Skin epidermis (tissue), 12 donors: ENCODE data around the gene KPNA5.
"Not testable (repeated sequence)": the region's sequence is repeated elsewhere in the genome, so short reads cannot be mapped to it uniquely, and the experiment has no call there.

Source experiments
- H3K27ac ChIP-seq, 21 experiments: fragments of 200-600 bp; sonication (generic) in 11 of 21; one replicate each; pipeline ENCODE4 v1.5.0; 2020; ENCODE audit warnings: mild to moderate bottlenecking in 3 of 21, inconsistent platforms in 2 of 21, moderate library complexity in 2 of 21
- H3K4me3 ChIP-seq, 7 experiments: fragments of 200-600 bp; sonication (generic) in 2 of 7; one replicate each; pipeline ENCODE4 v1.5.0; 2020; ENCODE audit warnings: inconsistent platforms in 2 of 7, mild to moderate bottlenecking in 2 of 7, moderate library complexity in 1 of 7

The KPNA5 gene

GRCh38 chr6:116693275-116693674 lies 12.3 kb downstream of the KPNA5 start:
- H3K27ac ChIP-seq, H3K4me3 ChIP-seq: not testable (repeated sequence)

GRCh38 chr6:116695401-116695800 lies 14.4 kb downstream of the KPNA5 start:
- Histone ChIP-seq H3K4me3 (no peak overlapping the region), H3K27ac (no peak overlapping the region)

GRCh38 chr6:116697480-116697879 lies 16.5 kb downstream of the KPNA5 start:
- Histone ChIP-seq H3K4me3 (no peak overlapping the region), H3K27ac (no peak overlapping the region)

- not testable (repeated sequence) for H3K27ac ChIP-seq, H3K4me3 ChIP-seq
Measured at GRCh38 chr6:116703888-116704287, 22.9 kb downstream of the KPNA5 start.

GRCh38 chr6:116705917-116706316 lies 24.9 kb downstream of the KPNA5 start:
- H3K27ac ChIP-seq: no peak overlapping the region
- no peak overlapping the region for H3K4me3 ChIP-seq

- Histone ChIP-seq H3K27ac (no peak overlapping the region), H3K4me3 (no peak overlapping the region)
Measured at GRCh38 chr6:116714296-116714695, 33.3 kb downstream of the KPNA5 start.

GRCh38 chr6:116714761-116715160 lies 33.8 kb downstream of the KPNA5 start:
- Histone ChIP-seq H3K27ac (no peak overlapping the region), H3K4me3 (no peak overlapping the region)

GRCh38 chr6:116726947-116727346 lies 45.9 kb downstream of the KPNA5 start:
- no peak overlapping the region for H3K4me3 ChIP-seq
- H3K27ac ChIP-seq: no peak overlapping the region

- Histone ChIP-seq H3K27ac (no peak overlapping the region), H3K4me3 (no peak overlapping the region)
Measured at GRCh38 chr6:116730513-116730912, 49.5 kb downstream of the KPNA5 start.

- Histone ChIP-seq H3K4me3 (no peak overlapping the region), H3K27ac (no peak overlapping the region)
Measured at GRCh38 chr6:116737004-116737403, 56.0 kb downstream of the KPNA5 start.

GRCh38 chr6:116740486-116740885 lies 59.5 kb downstream of the KPNA5 start:
- not testable (repeated sequence) for H3K27ac ChIP-seq, H3K4me3 ChIP-seq

GRCh38 chr6:116741571-116741970 lies 60.6 kb downstream of the KPNA5 start:
- no peak overlapping the region for H3K4me3 ChIP-seq
- H3K27ac ChIP-seq: no peak overlapping the region

- Histone ChIP-seq H3K27ac (no peak overlapping the region), H3K4me3 (no peak overlapping the region)
Measured at GRCh38 chr6:116745176-116745575, 64.2 kb downstream of the KPNA5 start.

GRCh38 chr6:116761779-116762178 lies 80.8 kb downstream of the KPNA5 start:
- Histone ChIP-seq H3K27ac (no peak overlapping the region), H3K4me3 (no peak overlapping the region)

GRCh38 chr6:116762235-116762634 lies 81.2 kb downstream of the KPNA5 start:
- no peak overlapping the region for H3K27ac ChIP-seq
- H3K4me3 ChIP-seq: no peak overlapping the region

- Histone ChIP-seq H3K4me3 (no peak overlapping the region), H3K27ac (no peak overlapping the region)
Measured at GRCh38 chr6:116763048-116763447, 82.0 kb downstream of the KPNA5 start.

GRCh38 chr6:116763906-116764628 lies 83.1 kb downstream of the KPNA5 start:
- Histone ChIP-seq H3K27ac (peak overlapping the region in 1 of 21 experiments; percentile 15), H3K4me3 (peak overlapping the region in 2 of 7 experiments; percentile 34 to 42)

- Histone ChIP-seq H3K4me3 (peak overlapping the region in 6 of 7 experiments; percentile 18 to 42 (median 33)), H3K27ac (peak overlapping the region in 1 of 21 experiments; percentile 15)
Measured at GRCh38 chr6:116764629-116764960, 83.6 kb downstream of the KPNA5 start.

GRCh38 chr6:116764961-116765841 lies 84.2 kb downstream of the KPNA5 start, which contains the start of gene FAM162B:
FAM162B (minus strand) TSS chr6:116765719; CDS start chr6:116765576, 143 bp downstream.
- Histone ChIP-seq H3K4me3 (peak within 1 kb of the TSS; percentile 18 to 42 (median 32)), H3K27ac (peak within 1 kb of the TSS in 2 of 21 experiments; percentile 15 to 55)

- Histone ChIP-seq H3K27ac (no peak overlapping the region), H3K4me3 (no peak overlapping the region)
Measured at GRCh38 chr6:116766506-116767176, 85.6 kb downstream of the KPNA5 start.
